GM19025 (cell line): ENCODE results near the gene NHLH2.

ENCODE experiments used
- ATAC-seq: cut with Tn5 transposase; IDR thresholded peaks from one replicate; pipeline ENCODE4 v1.9.1; 2021; ENCODE audit warnings: mild to moderate bottlenecking, low read depth, moderate library complexity; ENCODE audit not compliant: unreplicated experiment

The NHLH2 gene

GRCh38 chr1:115807723-115808122 is 33.2 kb downstream of the NHLH2 start:
- no peak for ATAC-seq

DNA sequence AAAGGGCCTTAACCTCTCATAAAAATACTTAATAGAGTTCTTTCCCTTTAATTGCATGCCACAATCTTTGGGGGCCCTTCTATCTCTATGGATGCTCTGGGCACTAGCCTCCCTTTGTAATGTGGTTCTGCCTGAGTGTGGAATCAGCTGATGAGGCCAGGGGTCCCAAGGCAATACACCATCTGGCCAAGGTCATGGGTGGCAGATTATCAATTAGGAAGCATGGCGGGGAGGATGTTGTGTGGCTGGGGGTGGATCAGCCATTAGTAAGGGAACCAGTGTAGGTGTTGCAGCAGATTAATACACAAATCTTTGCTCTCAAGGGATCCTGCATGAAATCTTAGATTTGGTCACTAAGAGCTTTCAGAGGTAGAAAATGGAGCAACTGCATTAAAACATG is 35.3 kb downstream of the NHLH2 start:
- no peak for ATAC-seq

DNA sequence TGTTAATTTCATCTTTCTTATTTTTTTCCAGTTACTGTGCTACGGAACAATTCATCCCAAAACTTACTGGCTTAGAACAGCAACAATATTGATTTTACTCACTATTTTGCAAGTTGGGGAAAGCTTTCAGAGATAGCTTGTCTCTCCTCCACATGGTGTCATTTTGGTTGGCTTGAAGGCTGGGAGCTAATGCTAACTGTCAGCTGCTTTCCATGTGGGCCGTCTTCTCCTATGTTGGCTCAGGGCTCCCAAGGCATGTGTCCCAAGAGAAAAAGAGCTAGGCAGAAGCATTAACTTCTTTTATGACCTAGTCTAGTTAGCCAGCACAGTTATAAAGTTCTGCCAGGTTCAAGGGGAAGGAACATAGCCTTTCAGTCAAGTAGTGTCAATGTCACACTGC is 38.5 kb downstream of the NHLH2 start:
- no peak for ATAC-seq

GRCh38 chr1:115797486-115797885 is 43.4 kb downstream of the NHLH2 start:
- ATAC-seq: no peak

DNA sequence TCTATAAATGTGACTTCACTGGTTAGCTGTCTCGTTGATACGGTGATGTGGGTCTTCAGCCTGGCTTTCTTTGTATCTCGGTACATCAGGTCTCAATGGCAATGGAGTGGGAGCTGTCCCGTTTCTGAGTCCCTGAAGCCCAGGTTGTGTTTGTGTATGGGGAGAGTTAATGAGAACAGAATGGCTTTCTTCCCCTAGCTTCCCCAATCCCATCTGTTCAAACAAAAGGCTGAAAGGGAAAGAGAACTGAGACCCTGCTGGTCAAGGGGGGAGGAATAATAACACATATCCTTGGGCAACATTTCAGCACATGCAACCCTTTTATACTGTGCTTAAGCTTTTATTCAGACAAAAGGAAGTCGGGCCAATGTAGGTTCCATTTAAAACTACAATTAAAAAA is 44.0 kb downstream of the NHLH2 start:
- ATAC-seq: no peak

- ATAC-seq: no peak
Observed at GRCh38 chr1:115796036-115796435, 44.9 kb downstream of the NHLH2 start.

DNA sequence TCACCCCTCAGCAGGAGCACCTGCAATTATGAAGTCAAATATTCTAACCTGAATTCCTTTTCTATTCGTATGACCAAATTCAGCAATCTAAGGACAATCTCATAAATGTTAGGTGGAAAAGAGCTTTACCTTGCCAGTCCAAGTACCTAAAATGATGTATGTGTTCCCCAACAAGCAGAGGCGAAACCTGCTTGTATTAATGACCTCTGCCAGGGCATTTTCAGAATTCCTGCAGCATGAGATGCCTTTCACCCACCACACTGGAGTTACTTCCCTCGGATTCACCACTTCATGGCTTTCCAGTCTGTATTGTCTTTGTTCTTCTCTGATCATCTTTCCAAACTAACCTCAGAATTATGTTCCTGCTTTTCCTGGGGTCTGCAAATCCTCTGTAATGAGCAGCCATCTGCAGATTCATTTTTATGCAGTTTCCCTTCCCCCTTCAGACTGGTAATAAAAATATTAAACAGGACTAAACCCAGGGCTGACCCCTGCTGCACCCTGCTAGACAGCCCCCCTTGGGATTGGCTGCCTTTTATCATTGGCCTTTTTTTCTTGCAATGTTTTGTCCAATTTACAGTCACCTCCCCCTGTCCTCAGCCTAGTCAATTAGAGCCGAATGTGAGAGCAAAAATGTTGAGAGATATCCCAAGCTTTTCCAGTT is 45.8 kb downstream of the NHLH2 start:
- no peak for ATAC-seq

DNA sequence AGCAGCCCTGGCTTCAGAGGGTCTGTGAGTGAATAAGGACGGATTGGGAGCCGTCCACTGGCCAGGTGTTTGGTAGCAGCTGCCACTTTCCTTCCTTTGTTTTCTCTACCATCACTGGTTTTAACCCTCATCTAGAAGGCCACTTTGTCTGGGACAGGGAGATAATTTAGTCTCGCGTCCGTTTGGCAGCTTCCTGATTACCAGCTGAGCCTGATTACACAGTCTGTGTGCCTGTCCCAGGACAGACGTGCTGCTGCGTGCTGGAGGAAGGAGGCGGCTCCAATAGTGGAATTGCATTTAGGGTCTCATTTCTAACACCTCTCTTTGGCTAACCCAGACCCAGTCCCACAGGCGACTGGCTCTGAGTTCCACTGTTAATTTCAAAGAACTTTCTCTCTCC is 47.8 kb downstream of the NHLH2 start:
- no peak for ATAC-seq

- no peak for ATAC-seq
Observed at GRCh38 chr1:115791816-115792215, 49.1 kb downstream of the NHLH2 start.

- no peak for ATAC-seq
Observed at GRCh38 chr1:115790846-115791245, 50.1 kb downstream of the NHLH2 start.

- no peak for ATAC-seq
Observed at GRCh38 chr1:115790356-115790755, 50.6 kb downstream of the NHLH2 start.
